Vagina (tissue), 2 donors: ENCODE data around the gene CFAP97.

Source experiments
- POLR2A ChIP-seq, 2 donors: fragments of 450-650 bp; IDR thresholded peaks; one replicate each; pipeline ENCODE4 v1.6.1; 2017; ENCODE audit warnings: antibody characterized with exemption in 2 of 2, mild to moderate bottlenecking in 2 of 2, moderate library complexity in 2 of 2
- TF ChIP-seq, protein P1 (sequence below), 3 experiments: fragments of 450-650 bp in 2 of 3; fragments of 200-600 bp in 1 of 3; sonication (generic) in 1 of 3; IDR thresholded peaks; one replicate each; pipeline ENCODE4 v1.5.1; 2017 to 2019; ENCODE audit warnings: antibody characterized with exemption in 3 of 3, mild to moderate bottlenecking in 2 of 3, moderate library complexity in 2 of 3

DNA sequence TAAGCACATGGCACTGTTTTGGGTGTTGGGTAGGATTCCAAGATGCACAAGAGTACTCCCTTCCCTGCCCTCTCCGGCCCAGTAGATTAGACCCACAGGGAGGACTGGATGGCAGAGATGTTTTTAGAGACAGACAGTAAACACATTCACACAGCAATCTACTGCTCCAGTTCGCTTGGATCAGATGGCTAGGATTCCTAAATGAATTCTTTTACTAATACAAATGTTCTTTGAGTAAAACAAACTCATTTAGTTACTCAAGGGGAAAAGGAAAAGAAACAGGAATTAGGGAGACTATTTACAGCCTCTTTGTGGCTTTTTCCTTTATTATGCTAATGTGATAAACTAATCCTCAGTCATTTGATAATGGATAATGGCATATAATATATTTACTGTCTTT is 11.5 kb upstream of the CFAP97 start:
- TF ChIP-seq POLR2A (IDR thresholded peaks at IDR 0.05): no peak
- TF ChIP-seq, protein P1, sequence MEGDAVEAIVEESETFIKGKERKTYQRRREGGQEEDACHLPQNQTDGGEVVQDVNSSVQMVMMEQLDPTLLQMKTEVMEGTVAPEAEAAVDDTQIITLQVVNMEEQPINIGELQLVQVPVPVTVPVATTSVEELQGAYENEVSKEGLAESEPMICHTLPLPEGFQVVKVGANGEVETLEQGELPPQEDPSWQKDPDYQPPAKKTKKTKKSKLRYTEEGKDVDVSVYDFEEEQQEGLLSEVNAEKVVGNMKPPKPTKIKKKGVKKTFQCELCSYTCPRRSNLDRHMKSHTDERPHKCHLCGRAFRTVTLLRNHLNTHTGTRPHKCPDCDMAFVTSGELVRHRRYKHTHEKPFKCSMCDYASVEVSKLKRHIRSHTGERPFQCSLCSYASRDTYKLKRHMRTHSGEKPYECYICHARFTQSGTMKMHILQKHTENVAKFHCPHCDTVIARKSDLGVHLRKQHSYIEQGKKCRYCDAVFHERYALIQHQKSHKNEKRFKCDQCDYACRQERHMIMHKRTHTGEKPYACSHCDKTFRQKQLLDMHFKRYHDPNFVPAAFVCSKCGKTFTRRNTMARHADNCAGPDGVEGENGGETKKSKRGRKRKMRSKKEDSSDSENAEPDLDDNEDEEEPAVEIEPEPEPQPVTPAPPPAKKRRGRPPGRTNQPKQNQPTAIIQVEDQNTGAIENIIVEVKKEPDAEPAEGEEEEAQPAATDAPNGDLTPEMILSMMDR (IDR thresholded peaks at IDR 0.05): no peak
